NCI-H526 (cell line): ENCODE data around the gene PMAIP1.

Experiments
- DNase-seq, 2 experiments: peaks; one replicate each; lab custom pipeline; 2025; lab: John Stamatoyannopoulos, UW

Gene PMAIP1

GRCh38 chr18:59912007-59912550 lies 12.3 kb downstream of the PMAIP1 start:
- DNase-seq: no peak

GRCh38 chr18:59915606-59916005 lies 15.8 kb downstream of the PMAIP1 start:
- no peak for DNase-seq

- no peak for DNase-seq
Measured at GRCh38 chr18:59916746-59917145, 16.9 kb downstream of the PMAIP1 start.

GRCh38 chr18:59917422-59917821 lies 17.6 kb downstream of the PMAIP1 start:
- DNase-seq: no peak

GRCh38 chr18:59918320-59918755 lies 18.5 kb downstream of the PMAIP1 start:
- peak; percentile 53 to 78 for DNase-seq

- no peak for DNase-seq
Measured at GRCh38 chr18:59918997-59919396, 19.2 kb downstream of the PMAIP1 start.

GRCh38 chr18:59921384-59921891 lies 21.6 kb downstream of the PMAIP1 start:
- DNase-seq: no peak

GRCh38 chr18:59923539-59924196 lies 23.9 kb downstream of the PMAIP1 start:
- DNase-seq: no peak

GRCh38 chr18:59926131-59926530 lies 26.3 kb downstream of the PMAIP1 start:
- DNase-seq: no peak

GRCh38 chr18:59927246-59927825 lies 27.5 kb downstream of the PMAIP1 start:
- DNase-seq: no peak

GRCh38 chr18:59928201-59928600 lies 28.4 kb downstream of the PMAIP1 start:
- no peak for DNase-seq

GRCh38 chr18:59929621-59930295 lies 30.0 kb downstream of the PMAIP1 start:
- no peak for DNase-seq

- no peak for DNase-seq
Measured at GRCh38 chr18:59932401-59932800, 32.6 kb downstream of the PMAIP1 start.

GRCh38 chr18:59938676-59939075 lies 38.9 kb downstream of the PMAIP1 start:
- no peak for DNase-seq

- no peak for DNase-seq
Measured at GRCh38 chr18:59939127-59939526, 39.3 kb downstream of the PMAIP1 start.

- no peak for DNase-seq
Measured at GRCh38 chr18:59940068-59940467, 40.3 kb downstream of the PMAIP1 start.

- DNase-seq: no peak
Measured at GRCh38 chr18:59941331-59941730, 41.5 kb downstream of the PMAIP1 start.

GRCh38 chr18:59942601-59943000 lies 42.8 kb downstream of the PMAIP1 start:
- DNase-seq: no peak

GRCh38 chr18:59945544-59945943 lies 45.7 kb downstream of the PMAIP1 start:
- no peak for DNase-seq

- no peak for DNase-seq
Measured at GRCh38 chr18:59950215-59950944, 50.6 kb downstream of the PMAIP1 start.

- no peak for DNase-seq
Measured at GRCh38 chr18:59951591-59951990, 51.8 kb downstream of the PMAIP1 start.
